ENCODE results near the gene KAZN. TPM values are rescaled to one million over a fixed set of nuclear protein-coding genes. Genes with fewer than 3 reads are reported as not detected.

The KAZN gene
- total and polyA plus RNA-seq, 12 donors = 1.1 to 6.5 (median 1.9) TPM

GRCh38 chr1:14988636-14989035, 390.2 kb downstream of the KAZN start:
- Histone ChIP-seq H3K4me1 (peaks cover 0 to 9% (median 0%) of the 10 kb centered on the region in 9 donors), H3K4me3 (no peak overlapping the region), H3K9me3 (no peaks in the 10 kb centered on the region), H3K27me3 (no peaks in the 10 kb centered on the region), H3K36me3 (no peaks in the 10 kb centered on the region), H3K27ac (no peak overlapping the region)
- intact Hi-C loops (cut with DNase I) = no loop called here
- 89 to 94% methylated on average over 8 of the region's 8 CpGs for WGBS, 2 donors
- ATAC-seq (no peak), DNase-seq (no peak)
- TF ChIP-seq CTCF (IDR thresholded peaks at IDR 0.05) = no peak

GRCh38 chr1:14989931-14990728, 391.6 kb downstream of the KAZN start:
- Histone ChIP-seq H3K27ac (no peak overlapping the region), H3K36me3 (no peaks in the 10 kb centered on the region), H3K4me3 (no peak overlapping the region), H3K27me3 (no peaks in the 10 kb centered on the region), H3K4me1 (peaks cover 0 to 15% (median 0%) of the 10 kb centered on the region in 9 donors), H3K9me3 (no peaks in the 10 kb centered on the region)
- TF ChIP-seq CTCF (IDR thresholded peaks at IDR 0.05) = no peak
- intact Hi-C loops (cut with DNase I) = no loop called here
- no peak for DNase-seq
- WGBS, 2 donors = 89 to 90% methylated on average over 12 of the region's 12 CpGs
- ATAC-seq = no peak

GRCh38 chr1:14993414-14993813, 394.9 kb downstream of the KAZN start:
- no peaks in the 10 kb centered on the region for H3K36me3 ChIP-seq
- WGBS, 2 donors = 86 to 89% methylated on average over 13 of the region's 13 CpGs
- intact Hi-C loops (cut with DNase I) = no loop called here
- H3K9me3 ChIP-seq = no peaks in the 10 kb centered on the region
- no peaks in the 10 kb centered on the region for H3K27me3 ChIP-seq
- DNase-seq (no peak), ATAC-seq (no peak)
- peaks cover 0 to 11% (median 0%) of the 10 kb centered on the region in 9 donors for H3K4me1 ChIP-seq
- no peak for TF ChIP-seq CTCF (IDR thresholded peaks at IDR 0.05)
- H3K4me3 ChIP-seq = no peak overlapping the region
- no peak overlapping the region for H3K27ac ChIP-seq

- Histone ChIP-seq H3K4me1 (peaks cover 0 to 11% (median 0%) of the 10 kb centered on the region in 9 donors), H3K36me3 (no peaks in the 10 kb centered on the region), H3K27ac (no peak overlapping the region), H3K4me3 (no peak overlapping the region), H3K9me3 (no peaks in the 10 kb centered on the region), H3K27me3 (no peaks in the 10 kb centered on the region)
- intact Hi-C loops (cut with DNase I) = no loop called here
- WGBS, 2 donors = 81 to 85% methylated on average over 7 of the region's 7 CpGs
- DNase-seq (no peak), ATAC-seq (no peak)
- no peak for TF ChIP-seq CTCF (IDR thresholded peaks at IDR 0.05)
Measured at GRCh38 chr1:14994148-14994547, 395.7 kb downstream of the KAZN start.
